ENCODE measurements around the gene SELENOS.

SELENOS gene

DNA sequence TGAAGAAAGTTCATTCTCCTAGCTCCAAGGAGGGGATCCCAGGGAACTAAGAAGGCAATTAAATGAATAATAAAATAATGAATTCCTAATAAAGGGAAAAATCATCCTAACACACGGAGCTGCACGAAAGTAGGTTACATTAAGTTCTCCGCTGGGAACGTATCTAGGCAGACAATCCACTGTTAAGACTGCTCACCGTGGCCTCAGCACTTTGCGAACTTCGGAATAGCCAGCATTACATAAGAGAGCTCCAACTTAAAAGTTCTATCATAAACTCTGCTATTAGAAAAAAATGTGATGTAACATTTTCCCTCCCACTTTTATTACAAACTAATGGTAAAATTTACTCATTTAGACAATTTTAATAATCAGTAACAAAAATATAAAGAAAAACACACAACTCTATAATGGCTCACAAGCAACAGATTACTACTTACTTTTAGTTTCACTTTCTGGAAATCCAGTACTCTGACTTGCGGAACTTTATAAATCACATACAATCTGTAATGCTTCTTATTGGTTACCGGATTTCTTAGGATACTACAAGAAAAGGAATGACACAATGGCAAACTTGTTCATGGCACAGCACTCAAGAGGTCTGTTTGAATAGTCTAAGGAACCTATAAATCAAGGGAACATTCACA, 9.3 kb upstream of the SELENOS start:
- ChIA-PET CTCF (interaction anchor here (1.0 to 11.0 kb wide), 8 partner anchors 8 to 362 kb away, joined by 3 to 159 read pairs (median 4); partner anchors contain the start of gene SNRPA1), POLR2A (interaction anchor here (1.6 kb wide), 1 partner anchor 8 kb away, joined by 6 read pairs; the partner anchor contains the start of gene SNRPA1)
- no peak for DNase-seq (ENCODE audit: low read depth, low spot score)
- TF ChIP-seq, protein P1, sequence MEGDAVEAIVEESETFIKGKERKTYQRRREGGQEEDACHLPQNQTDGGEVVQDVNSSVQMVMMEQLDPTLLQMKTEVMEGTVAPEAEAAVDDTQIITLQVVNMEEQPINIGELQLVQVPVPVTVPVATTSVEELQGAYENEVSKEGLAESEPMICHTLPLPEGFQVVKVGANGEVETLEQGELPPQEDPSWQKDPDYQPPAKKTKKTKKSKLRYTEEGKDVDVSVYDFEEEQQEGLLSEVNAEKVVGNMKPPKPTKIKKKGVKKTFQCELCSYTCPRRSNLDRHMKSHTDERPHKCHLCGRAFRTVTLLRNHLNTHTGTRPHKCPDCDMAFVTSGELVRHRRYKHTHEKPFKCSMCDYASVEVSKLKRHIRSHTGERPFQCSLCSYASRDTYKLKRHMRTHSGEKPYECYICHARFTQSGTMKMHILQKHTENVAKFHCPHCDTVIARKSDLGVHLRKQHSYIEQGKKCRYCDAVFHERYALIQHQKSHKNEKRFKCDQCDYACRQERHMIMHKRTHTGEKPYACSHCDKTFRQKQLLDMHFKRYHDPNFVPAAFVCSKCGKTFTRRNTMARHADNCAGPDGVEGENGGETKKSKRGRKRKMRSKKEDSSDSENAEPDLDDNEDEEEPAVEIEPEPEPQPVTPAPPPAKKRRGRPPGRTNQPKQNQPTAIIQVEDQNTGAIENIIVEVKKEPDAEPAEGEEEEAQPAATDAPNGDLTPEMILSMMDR (IDR thresholded peaks at IDR 0.05; ENCODE audit: insufficient read depth, low read length, missing control alignments), result no peak
- no peak overlapping the region for H3K4me3 ChIP-seq (ENCODE audit: low read depth, low read length)

DNA sequence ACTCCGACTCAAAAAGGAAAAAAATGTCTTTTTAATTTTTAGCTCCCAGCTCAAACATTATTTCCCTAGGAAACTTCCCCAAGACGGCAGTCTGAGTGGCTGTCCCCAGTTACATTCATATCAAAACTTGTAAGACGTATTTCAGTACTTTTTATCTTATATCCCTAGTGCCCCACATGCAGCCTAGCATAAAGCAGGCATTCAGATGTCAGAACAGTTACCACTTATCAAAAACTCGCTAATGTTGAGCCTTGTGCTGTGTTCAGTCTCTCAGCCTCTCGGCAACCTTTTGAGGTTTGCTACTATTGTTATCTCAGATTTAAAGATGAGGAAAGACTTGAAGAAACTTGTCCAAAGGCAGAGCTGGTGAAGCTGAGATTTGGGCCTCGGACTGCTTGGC, 6.6 kb upstream of the SELENOS start:
- CTCF ChIA-PET, result interaction anchor here (0.6 to 11.0 kb wide), 4 partner anchors 10 to 357 kb away, joined by 3 to 159 read pairs (median 13); partner anchors contain the start of gene SNRPA1
- POLR2A ChIA-PET, result no interaction called here

DNA sequence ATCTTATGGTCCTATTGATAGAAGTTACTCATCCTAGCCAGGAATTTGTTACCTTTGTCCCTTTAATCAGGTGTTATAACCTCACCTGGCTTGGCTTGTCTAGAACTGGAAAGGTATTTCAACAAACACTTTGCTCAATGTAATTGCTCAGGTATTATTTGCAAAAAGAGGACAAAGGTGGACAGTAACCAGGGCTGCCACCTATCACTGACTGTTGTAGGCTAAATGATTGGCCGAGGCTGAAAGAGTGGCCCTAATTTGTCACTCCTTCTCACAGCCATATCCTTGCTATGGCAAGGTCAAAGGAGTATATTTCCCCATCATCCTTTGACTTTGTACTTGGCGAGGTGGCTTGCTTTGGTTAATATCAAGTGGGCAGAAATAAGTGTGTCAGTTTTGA, 2.7 kb upstream of the SELENOS start:
- H3K4me3 ChIP-seq (ENCODE audit: low read depth, low read length), result no peak overlapping the region
- no peak for DNase-seq (ENCODE audit: low read depth, low spot score)
- POLR2A ChIA-PET, result no interaction called here
- TF ChIP-seq, protein P1 (IDR thresholded peaks at IDR 0.05; ENCODE audit: insufficient read depth, low read length, missing control alignments), result no peak
- CTCF ChIA-PET, result interaction anchor here (3.3 to 11.0 kb wide), 2 partner anchors 9 to 361 kb away, joined by 33 to 159 read pairs; no protein-coding TSS in a partner anchor

More for the DNA sequence above, 6.6 kb upstream of the SELENOS start:
- TF ChIP-seq, protein P1 (IDR thresholded peaks at IDR 0.05; ENCODE audit: insufficient read depth, low read length, missing control alignments), result no peak
- no peak for DNase-seq (ENCODE audit: low read depth, low spot score)
- H3K4me3 ChIP-seq (ENCODE audit: low read depth, low read length), result no peak overlapping the region

DNA sequence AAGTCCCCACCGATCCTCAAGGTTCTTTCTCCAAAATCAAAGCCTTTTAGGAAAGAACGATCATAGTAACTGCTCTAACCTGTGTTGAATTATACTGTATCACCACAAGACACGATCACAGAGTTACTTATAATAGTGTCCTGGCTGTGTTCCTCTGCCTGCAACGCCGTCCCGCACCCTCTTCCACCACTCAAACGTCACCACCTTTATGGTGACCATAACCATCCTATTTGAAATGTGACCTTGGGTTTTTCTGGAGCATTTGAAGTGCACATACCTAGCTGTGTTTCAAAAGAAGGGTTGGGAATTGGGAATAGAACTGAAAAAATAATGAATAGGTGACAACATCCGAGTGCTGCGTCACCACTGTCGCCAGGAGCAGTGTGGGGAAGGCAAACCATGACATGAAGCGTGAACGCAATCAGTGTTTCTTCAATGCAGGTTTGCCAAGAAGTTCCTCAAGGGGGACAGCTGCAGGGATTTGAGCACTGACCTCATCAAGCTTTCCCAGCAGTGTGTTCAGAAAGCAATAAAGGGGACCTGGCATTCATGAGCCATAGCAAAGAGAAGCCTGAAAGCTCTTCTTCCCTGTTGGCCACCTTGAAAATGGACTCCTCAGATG, 769 bp upstream of the SELENOS start:
- DNase-seq (ENCODE audit: low read depth, low spot score), result no peak
- TF ChIP-seq, protein P1 (IDR thresholded peaks at IDR 0.05; ENCODE audit: insufficient read depth, low read length, missing control alignments), result no peak
- H3K4me3 ChIP-seq (ENCODE audit: low read depth, low read length), result peak overlapping the region; percentile 59
- POLR2A ChIA-PET, result no interaction called here
- CTCF ChIA-PET, result interaction anchor here (0.7 to 3.3 kb wide), 2 partner anchors 11 to 363 kb away, joined by 4 to 33 read pairs; no protein-coding TSS in a partner anchor

DNA sequence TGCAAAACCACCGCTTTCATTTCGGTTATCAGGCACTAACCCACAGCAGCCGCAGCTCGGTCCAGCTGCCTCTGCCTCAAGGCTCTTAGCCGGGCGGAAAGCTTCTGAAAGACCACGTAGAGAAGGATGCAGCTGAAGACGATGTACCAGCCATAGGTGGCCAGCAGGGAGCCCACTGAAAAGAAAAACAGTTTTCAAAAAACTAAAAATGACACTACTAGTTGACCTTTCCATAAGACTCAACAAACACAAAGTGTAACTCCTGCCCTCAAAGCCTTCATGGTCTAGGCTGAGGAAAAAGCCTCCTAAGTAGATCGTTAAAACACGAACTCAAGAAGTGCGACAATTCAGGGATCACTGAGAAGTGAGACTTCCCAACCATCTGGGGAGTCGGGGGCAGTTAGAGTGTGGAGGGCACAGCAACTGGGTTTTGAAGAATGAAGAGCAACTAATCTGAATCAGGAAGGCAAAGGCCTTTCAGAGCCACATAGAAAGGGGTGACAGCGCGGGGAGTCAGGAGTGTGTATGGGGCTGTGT, 716 bp downstream of the SELENOS start:
- CTCF ChIA-PET, result interaction anchor here (0.7 to 4.3 kb wide), 4 partner anchors 9 to 268 kb away, joined by 3 to 31 read pairs (median 4); no protein-coding TSS in a partner anchor

More for the DNA sequence above, 716 bp downstream of the SELENOS start:
- TF ChIP-seq, protein P1 (IDR thresholded peaks at IDR 0.05; ENCODE audit: insufficient read depth, low read length, missing control alignments), result peak; percentile 20
- peak overlapping the region; percentile 95 for H3K4me3 ChIP-seq (ENCODE audit: low read depth, low read length)
- DNase-seq (ENCODE audit: low read depth, low spot score), result no peak
- POLR2A ChIA-PET, result interaction anchor here (0.7 kb wide), 2 partner anchors 71 to 210 kb away, joined by 3 read pairs; no protein-coding TSS in a partner anchor

All from AG04449 (cell line).